ENCODE data around the gene MRPS25.

DNA sequence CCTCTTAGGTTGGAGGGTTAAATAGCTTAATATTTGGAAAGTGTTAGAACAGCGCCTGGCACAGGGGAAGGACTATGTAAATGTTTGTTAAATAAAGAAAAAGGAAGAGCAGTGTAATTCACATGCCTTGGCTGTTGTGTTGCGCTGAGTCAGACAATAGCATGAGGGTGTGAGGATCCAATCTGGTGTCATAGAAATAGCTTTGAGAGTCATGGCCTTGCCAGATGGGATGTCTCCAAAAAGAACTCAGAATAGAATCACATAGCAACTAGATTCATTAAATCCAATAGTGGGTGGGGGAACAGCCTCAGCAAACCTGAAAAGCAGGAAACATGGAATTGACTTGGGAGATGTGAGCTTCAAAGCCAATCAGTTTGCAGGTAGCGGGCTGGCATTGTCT lies 37.7 kb upstream of the MRPS25 start:
- TF ChIP-seq CTCF (conservative IDR thresholded peaks at IDR 0.05 in 1 of 2, IDR thresholded peaks at IDR 0.05 in 1 of 2; ENCODE audit: extremely low read depth in 1 of 2, insufficient read depth in 1 of 2, low read depth in 1 of 2, low read length in 2 of 2) (no peak), EZH2 (IDR thresholded peaks at IDR 0.05; ENCODE audit: borderline replicate concordance, low read length) (no peak)

All from mammary epithelial cell (primary cell).